PC-9 (cell line): ENCODE data around the gene MACROD2. TPM values are rescaled to one million over a fixed set of nuclear protein-coding genes. Genes with fewer than 3 reads are reported as not detected.

Experiments used
- BruUV-seq: library from RNA; stranded (reverse); fragments of 400-500 nt; replicated peaks from 2 replicates; lab custom pipeline; 2021; lab: Mats Ljungman, UMichigan
- CTCF ChIA-PET: fragments of 300-600 bp; sonication (Branson Sonifier 250); formaldehyde crosslinking; loops from one replicate; lab custom pipeline; 2022; ENCODE audit warnings: antibody characterized with exemption; lab: Charles Lee
- POLR2A ChIA-PET: fragments of 300-600 bp; sonication (Branson Sonifier 250); formaldehyde crosslinking; loops from one replicate; lab custom pipeline; 2022; ENCODE audit warnings: antibody characterized with exemption; ENCODE audit not compliant: unreplicated experiment; lab: Charles Lee
- DNase-seq, 2 experiments: peaks; one replicate each; pipeline versions ENCODE4 v3.0.0 to v3.0.0-alpha.2; 2015 to 2022; ENCODE audit warnings: mixed read lengths in 1 of 2
- H2AFZ ChIP-seq: fragments of 200-600 bp; sonication (generic); 2 replicates; pipeline ENCODE4 v1.8.1; 2017; ENCODE audit warnings: antibody characterized with exemption
- H3F3A ChIP-seq: fragments of 200-600 bp; sonication (generic); 2 replicates; pipeline ENCODE4 v1.8.1; 2017; ENCODE audit warnings: antibody characterized with exemption, mild to moderate bottlenecking, low read depth; ENCODE audit not compliant: insufficient read depth
- H3K27ac ChIP-seq: fragments of 200-600 bp; sonication (generic); 2 replicates; pipeline ENCODE4 v1.6.1; 2016; ENCODE audit warnings: mixed run types
- H3K27me3 ChIP-seq: fragments of 200-600 bp; sonication (generic); 2 replicates; pipeline ENCODE4 v1.6.1; 2016; ENCODE audit warnings: low read depth, mixed run types; ENCODE audit not compliant: insufficient read depth
- H3K36me3 ChIP-seq: fragments of 200-600 bp; sonication (generic); 2 replicates; pipeline ENCODE4 v1.6.1; 2016; ENCODE audit warnings: low read depth, mixed run types
- H3K4me1 ChIP-seq: fragments of 200-600 bp; sonication (generic); replicated peaks from 2 replicates; pipeline ENCODE4 v1.6.1; 2016; ENCODE audit warnings: mixed run types; ENCODE audit not compliant: insufficient read depth
- H3K4me2 ChIP-seq: fragments of 200-600 bp; sonication (generic); 2 replicates; pipeline ENCODE4 v1.6.1; 2017; ENCODE audit warnings: mixed run types
- H3K4me3 ChIP-seq: fragments of 200-600 bp; sonication (generic); 2 replicates; pipeline ENCODE4 v1.6.1; 2016; ENCODE audit warnings: mixed run types
- H3K79me2 ChIP-seq: fragments of 200-600 bp; sonication (generic); 2 replicates; pipeline ENCODE4 v1.6.1; 2017; ENCODE audit warnings: low read depth, mixed run types
- H3K9me2 ChIP-seq: fragments of 200-600 bp; sonication (generic); 2 replicates; pipeline ENCODE4 v1.8.1; 2017; ENCODE audit warnings: mild to moderate bottlenecking; ENCODE audit not compliant: insufficient read depth
- H3K9me3 ChIP-seq: fragments of 200-600 bp; sonication (generic); 2 replicates; pipeline ENCODE4 v1.8.1; 2016; ENCODE audit warnings: low read depth; ENCODE audit not compliant: insufficient read depth
- H4K20me1 ChIP-seq: fragments of 200-600 bp; sonication (generic); 2 replicates; pipeline ENCODE4 v1.8.1; 2017; ENCODE audit not compliant: insufficient read depth
- CTCF ChIP-seq: fragments of 200-600 bp; sonication (generic); conservative IDR thresholded peaks from 2 replicates; pipeline ENCODE4 v1.6.1; 2017; ENCODE audit warnings: mixed run types, antibody characterized with exemption, mild to moderate bottlenecking, moderate library complexity
- EZH2 ChIP-seq: fragments of 200-600 bp; sonication (generic); IDR thresholded peaks from 2 replicates; pipeline ENCODE4 v1.8.0; 2017; ENCODE audit warnings: antibody characterized with exemption, low read depth
- intact Hi-C: fragments of 100-400 bp; cut with micrococcal nuclease; formaldehyde crosslinking; loops from one replicate; pipeline ENCODE4 v1.10.0; 2022; ENCODE audit not compliant: unreplicated experiment
- total RNA-seq: library from RNA; stranded (reverse); gene quantifications from 2 replicates; pipeline ENCODE4 v1.2.3, GENCODE V29; 2021

The MACROD2 gene
- total RNA-seq, 1 experiment from 2014 or later, result 11.4 TPM

- no peak for DNase-seq
- Histone ChIP-seq H3K79me2 (no peaks in the 10 kb centered on the region), H3K9me2 (no peaks in the 10 kb centered on the region), H3K36me3 (no peaks in the 10 kb centered on the region), H3F3A (no peaks in the 10 kb centered on the region), H3K27ac (no peak overlapping the region), H4K20me1 (no peaks in the 10 kb centered on the region), H2AFZ (no peak overlapping the region), H3K9me3 (no peaks in the 10 kb centered on the region), H3K4me3 (no peak overlapping the region), H3K4me2 (no peak overlapping the region), H3K4me1 (no peaks in the 10 kb centered on the region), H3K27me3 (no peaks in the 10 kb centered on the region)
- intact Hi-C loops, result no loop called here
- CTCF ChIA-PET, result no interaction called here
- no TSS peak for BruUV-seq
- POLR2A ChIA-PET, result no interaction called here
- TF ChIP-seq EZH2 (no peak), CTCF (no peak)
Measured at GRCh38 chr20:14046534-14046933, 51.2 kb downstream of the MACROD2 start.

- no peak overlapping the region for H3K27ac ChIP-seq
- H3K9me3 ChIP-seq, result no peaks in the 10 kb centered on the region
- CTCF ChIA-PET, result no interaction called here
- H3K27me3 ChIP-seq, result no peaks in the 10 kb centered on the region
- no peaks in the 10 kb centered on the region for H4K20me1 ChIP-seq
- BruUV-seq, result no TSS peak
- H3F3A ChIP-seq, result no peaks in the 10 kb centered on the region
- TF ChIP-seq CTCF (no peak), EZH2 (no peak)
- H3K79me2 ChIP-seq, result no peaks in the 10 kb centered on the region
- no peak overlapping the region for H2AFZ ChIP-seq
- POLR2A ChIA-PET, result no interaction called here
- no peaks in the 10 kb centered on the region for H3K36me3 ChIP-seq
- intact Hi-C loops, result no loop called here
- H3K4me1 ChIP-seq, result no peaks in the 10 kb centered on the region
- H3K4me2 ChIP-seq, result no peak overlapping the region
- H3K4me3 ChIP-seq, result no peak overlapping the region
- no peak for DNase-seq
- H3K9me2 ChIP-seq, result no peaks in the 10 kb centered on the region
Measured at GRCh38 chr20:14049111-14049510, 53.8 kb downstream of the MACROD2 start.

DNA sequence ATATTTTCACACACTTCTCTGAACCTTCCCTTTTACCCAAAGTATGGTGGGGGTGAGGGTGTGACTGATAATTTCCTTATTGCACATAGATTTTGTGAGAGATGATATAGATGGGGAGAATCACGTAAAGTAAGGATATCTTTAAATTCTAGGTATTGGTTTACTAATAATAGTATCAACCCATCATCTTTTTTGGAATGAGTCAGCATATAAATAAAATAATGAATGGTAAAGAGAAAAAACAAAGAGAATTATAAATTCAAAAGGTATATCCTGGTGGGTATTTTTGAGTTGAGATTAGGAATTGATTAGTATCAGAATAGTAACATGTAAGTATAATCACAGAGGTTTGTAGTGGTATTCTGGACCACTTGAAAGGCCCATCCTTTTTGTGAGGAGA, 56.1 kb downstream of the MACROD2 start:
- Histone ChIP-seq H3K27ac (no peak overlapping the region), H2AFZ (no peak overlapping the region), H3K36me3 (no peaks in the 10 kb centered on the region), H4K20me1 (no peaks in the 10 kb centered on the region), H3K4me1 (no peaks in the 10 kb centered on the region), H3K9me2 (no peaks in the 10 kb centered on the region), H3K9me3 (no peaks in the 10 kb centered on the region), H3K4me3 (no peak overlapping the region), H3K4me2 (no peak overlapping the region), H3K79me2 (no peaks in the 10 kb centered on the region), H3K27me3 (no peaks in the 10 kb centered on the region), H3F3A (no peaks in the 10 kb centered on the region)
- ChIA-PET CTCF (no interaction called here), POLR2A (no interaction called here)
- no peak for TF ChIP-seq EZH2
- no peak for TF ChIP-seq CTCF
- DNase-seq, result no peak
- intact Hi-C loops, result loop anchor here (10.0 kb wide), 4 partner anchors 157 to 1077 kb away; no protein-coding TSS in a partner anchor
- no TSS peak for BruUV-seq
